Esophagus (tissue), 2 donors: ENCODE results near the gene CHAT. TPM values are rescaled to one million over a fixed set of nuclear protein-coding genes. Genes with fewer than 3 reads are reported as not detected.

ENCODE experiments used
- H3K27ac ChIP-seq, 2 donors: one replicate each; pipeline ENCODE4 v1.5.1; 2013; ENCODE audit warnings: low read depth in 2 of 2, mild to moderate bottlenecking in 2 of 2, inconsistent platforms in 1 of 2, low read length in 1 of 2, moderate library complexity in 1 of 2
- H3K27me3 ChIP-seq, 2 donors: one replicate each; pipeline ENCODE4 v1.6.1; 2013; ENCODE audit warnings: low read length in 2 of 2, control low read depth in 1 of 2, mild to moderate bottlenecking in 1 of 2; ENCODE audit not compliant: insufficient read depth in 2 of 2, control insufficient read depth in 1 of 2
- H3K36me3 ChIP-seq, 2 donors: one replicate each; pipeline ENCODE4 v1.6.1; 2013; ENCODE audit warnings: low read length in 1 of 2; ENCODE audit not compliant: control insufficient read depth in 2 of 2, insufficient read depth in 2 of 2
- H3K4me1 ChIP-seq, 2 donors: one replicate each; pipeline ENCODE4 v1.6.1; 2013; ENCODE audit warnings: low read length in 1 of 2; ENCODE audit not compliant: control insufficient read depth in 2 of 2, insufficient read depth in 2 of 2
- H3K4me3 ChIP-seq, 2 donors: one replicate each; pipeline ENCODE4 v1.5.1; 2013; ENCODE audit warnings: low read length in 2 of 2, mild to moderate bottlenecking in 2 of 2, low read depth in 1 of 2, moderate library complexity in 1 of 2
- H3K9me3 ChIP-seq, 2 donors: one replicate each; pipeline ENCODE4 v1.6.1; 2013; ENCODE audit warnings: mild to moderate bottlenecking in 2 of 2, low read depth in 1 of 2, low read length in 1 of 2, moderate library complexity in 1 of 2; ENCODE audit not compliant: control insufficient read depth in 2 of 2, insufficient read depth in 1 of 2
- WGBS, 2 donors: extraction: QIAGEN DNeasy Blood & Tissue Kit; methylation state at CpG; one replicate each; pipeline ENCODE4 v1.1.7; 2013; 5-methylcytosine and 5-hydroxymethylcytosine counted together
- polyA plus RNA-seq, 2 donors: library from polyadenylated mRNA; stranded (reverse); fragments of 200-250 nt; gene quantifications; one replicate each; pipeline ENCODE4 v1.2.3, GENCODE V29; 2013
- donor health status: healthy with polysubstance abuse.
- donor health status: Bipolar disorder and iron deficiency.

Gene CHAT
- polyA plus RNA-seq, 2 donors: not detected

DNA sequence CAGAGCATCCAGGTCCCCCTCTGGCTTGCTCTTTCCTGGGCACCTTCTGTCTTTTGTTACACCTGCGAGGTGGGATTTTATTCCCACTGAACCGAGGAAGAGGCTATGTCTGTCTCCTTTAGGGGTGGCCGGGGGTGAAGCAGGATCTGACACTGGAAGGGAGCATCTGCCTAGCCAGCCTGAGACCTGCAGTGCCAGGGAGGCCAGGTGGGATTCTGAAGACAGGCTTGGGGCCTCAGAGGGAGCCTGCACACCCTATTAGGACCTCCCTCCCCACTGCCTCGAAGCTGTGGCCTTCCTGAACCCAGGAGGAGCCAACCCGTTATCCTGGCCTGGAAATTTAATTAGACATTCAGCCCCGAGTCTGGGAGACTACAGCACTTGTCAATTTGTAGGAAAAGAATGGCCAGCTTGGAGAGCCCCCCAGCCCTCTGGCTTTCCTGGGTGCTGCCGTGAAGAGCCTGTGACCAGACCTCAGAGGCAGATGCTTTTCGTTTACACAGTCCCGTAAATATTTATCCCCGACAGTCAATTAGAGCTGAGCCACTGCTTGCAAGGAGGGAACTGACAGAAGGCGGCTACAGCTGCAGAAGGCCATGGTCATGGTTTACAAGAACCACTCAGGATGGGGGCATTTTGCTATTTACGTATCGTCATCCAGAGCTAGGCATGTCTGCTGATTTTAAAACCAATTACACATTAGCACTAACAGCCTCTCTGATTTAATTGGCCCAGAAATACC, 19.7 kb downstream of the CHAT start:
- H3K4me1 ChIP-seq: no peaks in the 10 kb centered on the region
- no peak overlapping the region for H3K4me3 ChIP-seq
- H3K9me3 ChIP-seq: peaks cover 0 to 3% of the 10 kb centered on the region in 2 donors
- H3K27ac ChIP-seq: no peak overlapping the region
- H3K36me3 ChIP-seq: no peaks in the 10 kb centered on the region
- H3K27me3 ChIP-seq: no peaks in the 10 kb centered on the region
- WGBS, 2 donors: 36 to 40% methylated on average over 13 of the region's 13 CpGs

DNA sequence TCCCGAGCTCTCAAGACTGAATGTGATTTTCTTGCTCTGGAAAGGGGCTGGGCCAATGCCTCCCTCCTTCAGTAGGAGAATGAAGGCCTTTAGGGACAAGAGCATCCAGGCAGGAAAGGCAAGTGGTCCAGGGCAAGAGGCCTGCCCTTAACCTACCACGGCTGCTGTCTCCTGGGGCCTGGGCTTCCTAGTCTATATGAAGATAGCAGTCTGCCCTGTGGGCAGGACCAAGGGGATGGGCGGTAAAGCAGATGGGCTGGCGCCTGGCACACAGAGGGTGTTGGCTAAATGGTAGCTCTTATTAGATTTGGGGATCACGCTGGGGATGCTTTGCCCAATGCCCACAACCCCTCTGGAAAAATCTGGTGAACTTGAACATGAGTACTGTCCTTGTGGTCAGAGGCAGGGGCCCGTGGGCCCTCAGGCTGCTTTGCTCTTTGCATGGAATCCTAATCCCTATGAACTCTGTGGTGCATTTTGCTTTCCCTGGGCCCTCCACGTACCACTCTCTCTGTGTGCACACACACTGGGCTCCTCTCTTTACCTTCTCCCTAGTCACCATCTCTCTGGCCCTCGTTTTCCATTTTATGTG, 20.3 kb downstream of the CHAT start:
- no peak overlapping the region for H3K27ac ChIP-seq
- no peaks in the 10 kb centered on the region for H3K36me3 ChIP-seq
- WGBS, 2 donors: 73% methylated on average over 8 of the region's 8 CpGs
- no peaks in the 10 kb centered on the region for H3K4me1 ChIP-seq
- no peak overlapping the region for H3K4me3 ChIP-seq
- no peaks in the 10 kb centered on the region for H3K9me3 ChIP-seq
- no peaks in the 10 kb centered on the region for H3K27me3 ChIP-seq

DNA sequence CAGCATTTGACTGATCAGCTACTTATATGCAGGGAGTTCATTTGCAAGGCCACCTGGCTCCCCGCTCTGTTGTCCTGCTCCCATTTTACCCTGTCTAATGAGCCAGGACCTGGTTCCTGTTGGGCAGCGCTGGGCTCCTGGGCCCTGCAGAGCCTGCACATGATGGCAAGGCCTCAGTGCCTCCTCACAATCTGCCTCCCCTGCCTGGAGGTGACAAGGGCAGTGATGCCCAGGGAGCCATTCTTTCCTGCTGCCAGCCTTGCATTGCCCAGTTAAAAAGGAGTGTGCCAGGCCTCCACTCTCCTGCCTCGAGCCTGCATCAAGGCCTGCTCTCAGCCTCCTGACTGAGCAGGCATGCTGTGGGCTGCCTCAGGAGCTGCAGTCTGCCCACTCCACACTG, 28.5 kb downstream of the CHAT start:
- H3K27me3 ChIP-seq: no peaks in the 10 kb centered on the region
- no peaks in the 10 kb centered on the region for H3K4me1 ChIP-seq
- H3K27ac ChIP-seq: no peak overlapping the region
- H3K9me3 ChIP-seq: peaks cover 0 to 5% of the 10 kb centered on the region in 2 donors
- 75 to 79% methylated on average over 3 of the region's 3 CpGs for WGBS, 2 donors
- no peak overlapping the region for H3K4me3 ChIP-seq
- H3K36me3 ChIP-seq: no peaks in the 10 kb centered on the region

DNA sequence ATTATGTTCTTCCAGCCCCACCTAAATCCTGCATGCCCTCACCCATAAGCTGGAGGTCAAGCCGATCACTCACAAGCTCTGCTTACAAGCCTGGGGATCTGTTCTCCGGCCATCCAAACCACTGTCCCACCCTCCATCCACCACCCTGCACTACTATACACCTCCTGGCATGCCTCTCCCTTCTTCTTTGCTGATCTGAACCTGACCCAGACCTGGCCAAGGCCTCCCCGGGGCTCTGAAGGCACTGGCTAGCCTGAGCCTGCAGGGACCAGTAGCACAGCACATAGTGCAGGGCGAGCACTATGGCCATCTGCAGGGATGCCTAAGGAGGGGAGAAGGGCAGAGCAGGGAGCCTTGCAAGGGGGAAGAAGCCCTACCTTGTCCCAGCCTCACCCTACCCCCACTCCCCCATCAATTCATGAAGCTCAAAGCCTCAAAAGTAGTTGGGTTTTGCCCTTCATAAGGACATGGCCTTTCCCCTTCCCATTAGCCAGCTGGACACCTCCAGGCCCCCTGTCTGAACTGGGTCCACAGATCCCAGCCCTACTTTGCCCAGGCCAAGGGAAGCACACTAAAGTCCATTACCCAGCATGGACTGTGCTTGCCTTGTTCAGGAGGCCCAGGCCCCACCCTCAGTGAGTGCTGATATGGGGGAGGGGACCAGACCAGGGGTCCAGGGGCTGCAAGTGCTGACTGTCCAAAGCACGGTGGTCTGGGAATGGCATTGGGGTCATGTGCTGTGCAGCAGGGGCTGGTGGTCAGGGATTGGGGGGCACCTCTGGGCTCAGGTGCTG, 29.6 kb downstream of the CHAT start:
- Histone ChIP-seq H3K27me3 (no peaks in the 10 kb centered on the region), H3K4me3 (no peak overlapping the region), H3K9me3 (peaks cover 0 to 5% of the 10 kb centered on the region in 2 donors), H3K36me3 (no peaks in the 10 kb centered on the region), H3K27ac (no peak overlapping the region), H3K4me1 (no peaks in the 10 kb centered on the region)
- WGBS, 2 donors: 83 to 84% methylated on average over 5 of the region's 5 CpGs

DNA sequence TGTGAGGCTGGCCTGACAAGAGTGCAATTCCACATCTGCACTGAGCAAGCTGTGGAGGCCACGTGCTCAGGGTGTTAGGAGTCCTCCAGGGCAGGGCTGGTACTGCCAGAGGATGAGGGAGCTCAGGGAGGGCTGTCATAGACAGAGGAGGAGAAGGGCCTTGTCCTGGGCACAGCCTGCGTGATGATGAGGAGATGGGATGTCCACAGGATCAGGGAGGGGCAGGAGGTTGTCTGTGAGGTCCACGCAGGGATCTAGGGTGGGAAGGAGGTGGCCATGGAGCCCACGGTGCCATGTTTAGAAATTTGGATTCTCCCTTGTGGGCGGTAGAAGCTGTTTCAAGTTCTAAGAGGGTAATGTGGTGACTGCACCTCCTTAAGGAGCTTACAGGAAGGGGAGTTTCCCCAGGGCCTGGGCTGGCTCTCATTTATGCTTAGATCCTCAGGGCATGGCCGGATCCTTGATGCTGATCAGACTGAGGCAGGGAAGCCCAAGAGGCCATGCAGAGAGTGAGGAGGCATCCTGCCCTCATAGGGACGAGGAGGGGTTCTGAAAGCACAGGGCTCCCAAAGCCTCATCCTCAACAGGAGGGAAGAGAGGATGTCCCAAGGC, 30.3 kb downstream of the CHAT start:
- no peak overlapping the region for H3K27ac ChIP-seq
- H3K4me3 ChIP-seq: no peak overlapping the region
- WGBS, 2 donors: 64 to 74% methylated on average over 7 of the region's 7 CpGs
- no peaks in the 10 kb centered on the region for H3K4me1 ChIP-seq
- H3K36me3 ChIP-seq: no peaks in the 10 kb centered on the region
- H3K27me3 ChIP-seq: no peaks in the 10 kb centered on the region
- H3K9me3 ChIP-seq: peaks cover 0 to 5% of the 10 kb centered on the region in 2 donors

DNA sequence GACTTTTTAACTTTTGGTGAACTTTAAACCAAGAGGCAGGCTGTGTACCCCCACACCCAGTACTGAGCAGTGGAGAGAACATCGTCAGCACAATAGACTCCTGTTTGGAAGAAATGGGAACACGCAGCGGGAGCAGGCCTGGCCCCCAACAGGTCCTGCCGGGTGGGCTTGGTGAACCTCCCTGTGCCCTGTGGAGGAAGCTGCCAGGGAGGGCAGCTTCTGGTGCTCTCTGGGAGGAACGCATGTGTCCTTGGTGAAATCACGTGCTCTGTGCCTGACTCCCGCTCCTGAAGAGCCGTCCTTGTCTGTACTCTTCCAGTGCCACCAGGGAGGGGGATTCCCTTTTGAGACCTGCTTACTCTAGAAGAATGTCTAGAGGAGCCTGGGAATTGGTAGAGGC, 31.6 kb downstream of the CHAT start:
- no peaks in the 10 kb centered on the region for H3K4me1 ChIP-seq
- no peak overlapping the region for H3K4me3 ChIP-seq
- peaks cover 0 to 5% of the 10 kb centered on the region in 2 donors for H3K9me3 ChIP-seq
- H3K27ac ChIP-seq: no peak overlapping the region
- 77 to 87% methylated on average over 8 of the region's 8 CpGs for WGBS, 2 donors
- H3K27me3 ChIP-seq: no peaks in the 10 kb centered on the region
- H3K36me3 ChIP-seq: no peaks in the 10 kb centered on the region

DNA sequence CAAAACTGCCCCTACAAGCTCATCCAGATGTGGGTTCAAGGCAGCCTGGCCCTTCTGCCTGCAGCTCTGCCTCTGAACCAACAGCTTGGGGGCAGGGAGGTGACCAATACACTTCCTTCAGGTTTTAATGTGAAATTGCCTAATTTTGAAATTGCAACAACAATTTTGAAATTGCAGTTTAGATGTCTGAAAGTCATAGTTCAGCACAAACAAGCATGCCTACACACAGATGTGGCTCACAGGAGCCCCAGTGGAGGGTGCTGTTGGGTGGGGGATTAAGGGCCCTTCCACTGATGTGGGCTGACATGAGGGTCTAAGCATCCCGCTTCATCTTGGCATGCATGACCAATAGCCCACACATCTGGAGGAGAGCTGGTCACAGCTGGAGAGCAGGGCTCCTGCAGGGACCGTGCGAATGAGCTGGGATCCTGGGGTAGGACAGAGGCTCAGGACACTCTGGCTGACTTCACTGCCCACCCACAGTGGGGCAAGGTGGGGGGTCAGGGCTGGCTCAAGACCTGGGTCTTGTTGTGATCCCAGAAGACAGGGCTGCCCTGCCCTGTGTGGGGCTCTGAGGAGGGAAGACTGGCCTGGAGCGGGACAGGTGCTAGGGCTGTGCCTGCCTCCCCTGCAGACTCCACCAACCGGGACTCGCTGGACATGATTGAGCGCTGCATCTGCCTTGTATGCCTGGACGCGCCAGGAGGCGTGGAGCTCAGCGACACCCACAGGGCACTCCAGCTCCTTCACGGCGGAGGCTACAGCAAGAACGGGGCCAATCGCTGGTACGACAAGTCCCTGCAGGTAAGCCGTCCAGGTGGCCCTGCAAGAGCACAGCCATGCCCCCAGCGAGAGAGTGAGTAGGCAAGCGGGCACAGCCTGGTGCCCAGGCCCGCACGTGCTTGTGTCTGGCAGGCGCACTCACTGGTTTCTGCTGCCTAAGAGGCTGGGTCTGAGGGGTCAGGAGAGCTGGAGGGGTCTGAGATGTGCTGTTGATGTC, 32.3 kb downstream of the CHAT start:
- Histone ChIP-seq H3K4me3 (no peak overlapping the region), H3K27me3 (no peaks in the 10 kb centered on the region), H3K4me1 (no peaks in the 10 kb centered on the region), H3K27ac (no peak overlapping the region), H3K36me3 (no peaks in the 10 kb centered on the region), H3K9me3 (peaks cover 0 to 5% of the 10 kb centered on the region in 2 donors)
- WGBS, 2 donors: 76 to 82% methylated on average over 22 of the region's 22 CpGs

DNA sequence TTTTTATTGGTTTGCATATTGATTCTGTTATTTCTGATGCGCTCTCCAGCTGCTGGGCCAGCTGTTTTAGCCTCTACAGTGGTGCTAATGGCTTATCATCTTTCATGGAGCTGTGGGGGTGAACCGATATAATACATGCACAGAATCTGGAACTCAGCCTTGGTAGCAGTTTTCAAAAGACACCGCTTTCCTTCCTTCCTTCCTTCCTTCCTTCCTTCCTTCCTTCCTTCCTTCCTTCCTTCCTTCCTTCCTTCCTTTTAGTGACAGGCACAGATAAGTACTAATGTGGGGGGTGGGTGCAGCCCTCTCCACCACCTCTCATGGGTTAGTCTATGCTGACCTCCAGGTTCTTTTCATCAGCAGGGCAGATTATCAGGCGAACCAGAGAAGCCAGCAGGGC, 33.7 kb downstream of the CHAT start:
- WGBS, 2 donors: 77 to 80% methylated on average over 4 of the region's 4 CpGs
- no peak overlapping the region for H3K4me3 ChIP-seq
- peaks cover 0 to 5% of the 10 kb centered on the region in 2 donors for H3K9me3 ChIP-seq
- peaks cover 0 to 2% of the 10 kb centered on the region in 2 donors for H3K4me1 ChIP-seq
- H3K36me3 ChIP-seq: no peaks in the 10 kb centered on the region
- no peak overlapping the region for H3K27ac ChIP-seq
- no peaks in the 10 kb centered on the region for H3K27me3 ChIP-seq
